Hepatocyte (in vitro differentiated cells): Measurements from ENCODE around the gene ITGB1.

Experiments
- CTCF ChIP-seq: fragments of 200-600 bp; sonication (generic); IDR thresholded peaks from 2 replicates; pipeline ENCODE4 v1.5.1; 2016; ENCODE audit warnings: antibody characterized with exemption, mild to moderate bottlenecking; ENCODE audit not compliant: poor library complexity
- EZH2 ChIP-seq: fragments of 200-600 bp; sonication (generic); IDR thresholded peaks from 2 replicates; pipeline ENCODE4 v1.6.1; 2016; ENCODE audit warnings: antibody characterized with exemption, mild to moderate bottlenecking, borderline replicate concordance
- EZH2phosphoT487 ChIP-seq: fragments of 200-600 bp; sonication (generic); IDR thresholded peaks from one replicate; pipeline ENCODE4 v1.6.1; 2018; ENCODE audit warnings: antibody characterized with exemption, mild to moderate bottlenecking, low read depth, moderate library complexity; ENCODE audit not compliant: unreplicated experiment, severe bottlenecking

- TF ChIP-seq CTCF = no peak
- TF ChIP-seq EZH2 = no peak
- no peak for TF ChIP-seq EZH2phosphoT487
These were observed 48.6 kb downstream of the ITGB1 start for GRCh38 chr10:32909456-32909855.
